Neural cell (in vitro differentiated cells): ENCODE data around the gene KIF2A.

Experiments used
- EP300 ChIP-seq: fragments of 450-650 bp; conservative IDR thresholded peaks from 2 replicates; pipeline ENCODE4 v1.6.1; 2014; ENCODE audit warnings: antibody characterized with exemption, mild to moderate bottlenecking, moderate library complexity; ENCODE audit not compliant: poor library complexity, severe bottlenecking
- EZH2 ChIP-seq: fragments of 200-600, 300-800 bp; shearing (Covaris generic), sonication (generic); IDR thresholded peaks from 2 replicates; pipeline ENCODE4 v1.6.1; 2014; ENCODE audit warnings: antibody characterized with exemption, low read length, borderline replicate concordance, mild to moderate bottlenecking; ENCODE audit not compliant: insufficient read depth, poor library complexity, severe bottlenecking
- MXI1 ChIP-seq: fragments of 450-650 bp; conservative IDR thresholded peaks from 2 replicates; pipeline ENCODE4 v1.6.1; 2014; ENCODE audit warnings: antibody characterized with exemption, mild to moderate bottlenecking; ENCODE audit not compliant: poor library complexity, severe bottlenecking
- POLR2AphosphoS5 ChIP-seq: IDR thresholded peaks from 2 replicates; pipeline ENCODE4 v1.6.1; 2012
- RAD21 ChIP-seq: fragments of 450-650 bp; conservative IDR thresholded peaks from 2 replicates; pipeline ENCODE4 v1.6.1; 2014; ENCODE audit warnings: antibody characterized with exemption, mild to moderate bottlenecking, moderate library complexity
- TAF1 ChIP-seq: IDR thresholded peaks from 2 replicates; pipeline ENCODE4 v1.6.1; 2012; ENCODE audit warnings: low read depth
- TF ChIP-seq, protein P1 (sequence below): fragments of 450-650 bp; IDR thresholded peaks from 2 replicates; pipeline ENCODE4 v1.5.1; 2014; ENCODE audit warnings: antibody characterized with exemption, mild to moderate bottlenecking, moderate library complexity; ENCODE audit not compliant: poor library complexity, severe bottlenecking
- TF ChIP-seq, protein P2 (sequence below): IDR thresholded peaks from 2 replicates; pipeline ENCODE4 v1.6.1; 2012; ENCODE audit warnings: borderline replicate concordance

GRCh38 chr5:62326302-62326701 lies 20.3 kb downstream of the KIF2A start:
- TF ChIP-seq, protein P1, sequence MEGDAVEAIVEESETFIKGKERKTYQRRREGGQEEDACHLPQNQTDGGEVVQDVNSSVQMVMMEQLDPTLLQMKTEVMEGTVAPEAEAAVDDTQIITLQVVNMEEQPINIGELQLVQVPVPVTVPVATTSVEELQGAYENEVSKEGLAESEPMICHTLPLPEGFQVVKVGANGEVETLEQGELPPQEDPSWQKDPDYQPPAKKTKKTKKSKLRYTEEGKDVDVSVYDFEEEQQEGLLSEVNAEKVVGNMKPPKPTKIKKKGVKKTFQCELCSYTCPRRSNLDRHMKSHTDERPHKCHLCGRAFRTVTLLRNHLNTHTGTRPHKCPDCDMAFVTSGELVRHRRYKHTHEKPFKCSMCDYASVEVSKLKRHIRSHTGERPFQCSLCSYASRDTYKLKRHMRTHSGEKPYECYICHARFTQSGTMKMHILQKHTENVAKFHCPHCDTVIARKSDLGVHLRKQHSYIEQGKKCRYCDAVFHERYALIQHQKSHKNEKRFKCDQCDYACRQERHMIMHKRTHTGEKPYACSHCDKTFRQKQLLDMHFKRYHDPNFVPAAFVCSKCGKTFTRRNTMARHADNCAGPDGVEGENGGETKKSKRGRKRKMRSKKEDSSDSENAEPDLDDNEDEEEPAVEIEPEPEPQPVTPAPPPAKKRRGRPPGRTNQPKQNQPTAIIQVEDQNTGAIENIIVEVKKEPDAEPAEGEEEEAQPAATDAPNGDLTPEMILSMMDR: no peak
- no peak for TF ChIP-seq MXI1
- no peak for TF ChIP-seq RAD21
- no peak for TF ChIP-seq POLR2AphosphoS5
- no peak for TF ChIP-seq TAF1
- no peak for TF ChIP-seq EZH2
- TF ChIP-seq, protein P2, sequence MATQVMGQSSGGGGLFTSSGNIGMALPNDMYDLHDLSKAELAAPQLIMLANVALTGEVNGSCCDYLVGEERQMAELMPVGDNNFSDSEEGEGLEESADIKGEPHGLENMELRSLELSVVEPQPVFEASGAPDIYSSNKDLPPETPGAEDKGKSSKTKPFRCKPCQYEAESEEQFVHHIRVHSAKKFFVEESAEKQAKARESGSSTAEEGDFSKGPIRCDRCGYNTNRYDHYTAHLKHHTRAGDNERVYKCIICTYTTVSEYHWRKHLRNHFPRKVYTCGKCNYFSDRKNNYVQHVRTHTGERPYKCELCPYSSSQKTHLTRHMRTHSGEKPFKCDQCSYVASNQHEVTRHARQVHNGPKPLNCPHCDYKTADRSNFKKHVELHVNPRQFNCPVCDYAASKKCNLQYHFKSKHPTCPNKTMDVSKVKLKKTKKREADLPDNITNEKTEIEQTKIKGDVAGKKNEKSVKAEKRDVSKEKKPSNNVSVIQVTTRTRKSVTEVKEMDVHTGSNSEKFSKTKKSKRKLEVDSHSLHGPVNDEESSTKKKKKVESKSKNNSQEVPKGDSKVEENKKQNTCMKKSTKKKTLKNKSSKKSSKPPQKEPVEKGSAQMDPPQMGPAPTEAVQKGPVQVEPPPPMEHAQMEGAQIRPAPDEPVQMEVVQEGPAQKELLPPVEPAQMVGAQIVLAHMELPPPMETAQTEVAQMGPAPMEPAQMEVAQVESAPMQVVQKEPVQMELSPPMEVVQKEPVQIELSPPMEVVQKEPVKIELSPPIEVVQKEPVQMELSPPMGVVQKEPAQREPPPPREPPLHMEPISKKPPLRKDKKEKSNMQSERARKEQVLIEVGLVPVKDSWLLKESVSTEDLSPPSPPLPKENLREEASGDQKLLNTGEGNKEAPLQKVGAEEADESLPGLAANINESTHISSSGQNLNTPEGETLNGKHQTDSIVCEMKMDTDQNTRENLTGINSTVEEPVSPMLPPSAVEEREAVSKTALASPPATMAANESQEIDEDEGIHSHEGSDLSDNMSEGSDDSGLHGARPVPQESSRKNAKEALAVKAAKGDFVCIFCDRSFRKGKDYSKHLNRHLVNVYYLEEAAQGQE: no peak
- TF ChIP-seq EP300: no peak
